8988T (cell line): ENCODE measurements around the gene EPS15.
"Not testable (repeated sequence)": the region's sequence is repeated elsewhere in the genome, so short reads cannot be mapped to it uniquely, and the experiment has no call there.

Source experiments
- DNase-seq: peaks from one replicate; pipeline ENCODE4 v3.0.0; 2011

EPS15 gene

DNA sequence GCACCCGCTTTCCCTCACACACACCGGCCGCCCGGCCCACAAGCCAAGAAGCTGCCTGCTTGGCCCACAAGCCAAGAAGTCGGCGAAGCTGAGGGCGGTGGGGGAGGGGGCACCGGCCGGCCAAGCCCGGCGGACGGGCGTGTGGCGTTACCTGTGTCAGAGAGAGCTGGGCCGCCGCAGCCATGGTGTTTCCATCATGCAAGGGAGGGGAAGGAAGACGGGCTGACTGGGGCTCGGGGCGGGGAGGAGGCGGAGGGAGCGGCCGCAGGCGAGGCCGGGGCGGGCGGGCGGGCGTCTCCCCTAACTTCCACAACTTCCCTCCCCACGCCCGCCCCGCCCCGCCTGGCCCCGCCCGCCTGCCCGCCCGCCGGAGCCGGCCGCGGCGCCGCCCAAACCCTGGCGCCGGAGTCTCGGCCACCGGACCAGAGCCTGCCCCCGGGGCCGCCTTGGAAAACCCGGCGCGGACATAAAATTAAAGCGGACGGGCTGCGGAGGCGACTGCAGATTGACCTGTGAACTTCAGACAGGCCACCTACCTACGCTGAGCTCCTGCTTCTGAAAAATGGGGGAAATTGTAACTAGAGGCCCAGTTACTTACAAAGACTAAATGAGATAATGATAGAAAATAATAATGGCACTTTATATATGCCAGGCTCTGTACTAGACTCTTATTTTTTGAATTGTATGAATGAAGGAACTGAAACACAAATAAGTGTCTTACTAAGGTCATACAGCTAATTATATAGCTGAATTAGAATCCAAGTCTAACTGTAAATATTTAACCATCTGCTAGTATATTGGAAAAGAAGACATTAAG lies at the start of gene EPS15:
Gene EPS15 (minus strand): TSS at position 219 of the 817 bp plus-strand sequence. CDS start 35 bp downstream, at position 184.
- DNase-seq = peak; percentile 74

DNA sequence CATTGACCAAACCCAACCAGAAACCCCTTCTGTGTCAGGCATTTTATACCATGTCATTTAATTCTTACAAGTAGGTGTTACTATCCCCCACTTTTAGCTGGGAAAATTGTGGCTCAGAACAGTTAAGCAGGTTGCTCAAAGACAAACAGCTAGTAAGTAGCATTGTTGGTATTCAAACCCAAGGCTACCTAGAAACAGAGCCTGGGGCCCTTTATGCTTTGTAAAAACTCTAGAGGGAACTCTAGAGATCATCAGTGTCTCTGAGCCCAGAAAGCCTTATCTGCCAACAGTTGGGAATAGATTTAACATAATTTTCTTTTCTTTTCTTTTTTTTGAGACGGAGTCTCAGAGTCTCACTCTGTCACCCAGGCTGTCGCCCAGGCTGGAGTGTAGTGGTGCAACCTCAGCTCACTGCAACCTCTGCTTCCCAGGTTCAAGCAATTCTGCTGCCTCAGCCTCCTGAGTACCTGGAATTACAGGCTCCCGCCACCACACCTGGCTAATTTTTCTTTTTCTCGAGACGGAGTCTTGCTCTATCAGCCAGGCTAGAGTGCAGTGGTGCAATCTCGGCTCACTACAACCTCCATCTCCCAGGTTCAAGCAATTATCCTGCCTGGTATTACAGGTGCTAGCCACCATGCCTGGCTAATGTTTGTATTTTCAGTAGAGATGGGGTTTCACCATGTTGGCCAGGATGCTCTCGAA lies 49.3 kb upstream of the EPS15 start:
- DNase-seq = no peak

DNA sequence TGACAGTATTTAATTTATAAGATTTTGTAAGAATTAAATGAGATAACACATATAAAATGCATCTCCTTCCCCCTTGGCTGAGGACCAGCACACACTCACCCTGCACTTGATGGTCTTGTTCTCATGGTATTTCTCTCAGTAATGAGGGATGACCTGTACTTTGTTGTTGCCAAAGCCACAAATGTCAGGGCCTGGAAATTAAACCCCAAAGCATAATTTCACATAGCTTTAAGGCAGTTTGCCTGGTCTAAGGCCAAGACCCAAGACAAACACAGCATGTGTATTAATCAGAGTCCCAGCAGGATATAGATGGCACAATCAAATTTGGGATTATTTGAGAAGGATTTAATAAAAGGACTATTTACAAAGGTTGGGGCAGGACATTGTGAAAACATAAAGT lies 48.6 kb upstream of the EPS15 start:
- DNase-seq = no peak

DNA sequence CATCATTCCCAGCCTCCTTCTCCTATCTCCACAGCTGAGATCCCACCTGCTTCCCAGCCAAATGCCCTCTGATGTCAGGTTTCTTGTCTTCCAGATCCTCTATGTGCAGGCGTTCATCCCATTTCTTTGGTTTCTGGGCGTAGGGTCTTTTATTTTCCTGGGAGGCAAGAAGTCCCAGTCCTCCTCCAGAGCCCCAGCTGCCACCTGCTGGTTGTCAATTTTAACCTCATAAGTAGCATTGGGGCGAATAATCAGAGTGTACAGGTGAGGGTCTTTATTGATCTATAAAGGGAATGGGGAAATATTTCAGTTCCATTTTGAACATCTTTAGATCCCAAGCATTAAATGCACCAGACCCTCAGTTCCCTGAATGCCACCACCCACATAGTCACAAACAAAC lies 47.2 kb upstream of the EPS15 start:
- no peak for DNase-seq

DNA sequence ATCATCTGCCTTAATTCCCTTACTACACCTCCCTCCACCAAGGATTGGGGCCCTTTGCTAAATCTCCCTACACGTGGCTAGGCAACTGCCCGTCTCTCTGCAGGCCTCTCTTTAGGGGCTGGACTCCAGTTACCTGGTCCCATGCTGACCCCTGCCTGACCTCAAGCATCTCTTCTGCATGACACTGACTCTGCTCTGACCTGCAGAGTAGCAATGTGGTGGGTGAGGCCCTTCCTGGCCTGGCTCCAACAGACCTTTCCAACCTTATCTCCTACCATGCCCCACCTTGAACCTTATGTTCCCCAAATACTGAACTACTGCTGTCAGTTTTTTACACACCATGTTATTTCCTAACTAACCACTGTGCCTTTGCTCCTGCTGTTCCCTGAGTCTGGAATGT lies 45.9 kb upstream of the EPS15 start:
- DNase-seq = no peak

DNA sequence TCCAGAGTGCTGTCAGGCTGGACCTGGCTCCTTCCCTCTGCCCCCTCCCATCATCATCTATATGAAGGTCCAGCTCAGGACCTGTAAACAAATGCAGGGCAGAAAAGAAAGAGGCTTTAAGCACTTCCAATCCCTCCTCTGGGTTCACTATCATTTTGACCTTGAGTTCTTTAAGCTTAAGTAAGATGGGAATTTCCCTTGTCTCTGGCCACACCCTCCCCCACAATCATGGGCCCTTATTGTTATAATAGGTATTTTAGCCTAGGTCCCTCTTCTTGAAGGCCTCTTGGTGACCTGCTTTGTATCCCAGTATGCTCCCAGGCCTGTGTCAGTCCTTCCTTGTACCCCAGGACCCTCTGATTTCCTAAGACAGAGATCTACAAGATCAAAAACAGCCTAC lies 45.1 kb upstream of the EPS15 start:
- no peak for DNase-seq

DNA sequence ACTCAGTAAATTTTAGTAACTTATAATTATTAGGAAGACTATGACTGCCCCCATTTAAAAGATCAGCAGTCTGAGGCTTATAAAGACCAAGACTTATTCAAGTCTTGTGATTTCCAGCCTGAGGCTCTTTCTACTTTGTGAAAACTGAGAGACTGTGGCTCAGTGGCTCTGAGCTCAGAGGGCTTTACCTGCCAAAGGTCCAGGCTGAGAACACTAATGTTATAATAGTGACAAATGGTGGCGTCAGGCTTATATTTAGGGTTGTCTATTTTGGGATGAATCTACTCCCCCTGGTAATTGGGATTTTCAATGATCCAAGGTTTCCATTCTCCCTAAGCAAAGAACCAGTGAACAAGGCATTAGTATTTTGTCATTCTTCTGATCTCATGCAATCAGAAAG lies 42.6 kb upstream of the EPS15 start:
- DNase-seq = no peak

DNA sequence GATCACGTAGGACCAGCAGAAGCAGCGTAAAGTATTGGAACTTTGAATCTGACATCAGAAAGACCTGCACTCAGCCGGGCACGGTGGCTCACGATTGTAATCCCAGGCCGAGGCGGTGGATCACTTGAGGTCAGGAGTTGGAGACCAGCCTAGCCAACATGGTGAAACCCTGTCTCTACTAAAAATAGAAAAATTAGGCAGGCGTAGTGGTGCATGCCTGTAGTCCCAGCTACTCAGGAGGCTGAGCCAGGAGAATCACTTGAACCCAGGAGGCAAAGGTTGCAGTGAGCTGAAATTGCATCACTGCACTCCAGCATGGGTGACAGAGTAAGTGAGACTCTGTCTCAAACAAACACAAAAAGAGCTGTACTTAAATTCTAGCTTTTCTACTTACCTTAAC lies 41.8 kb upstream of the EPS15 start:
- not testable (repeated sequence) for DNase-seq

DNA sequence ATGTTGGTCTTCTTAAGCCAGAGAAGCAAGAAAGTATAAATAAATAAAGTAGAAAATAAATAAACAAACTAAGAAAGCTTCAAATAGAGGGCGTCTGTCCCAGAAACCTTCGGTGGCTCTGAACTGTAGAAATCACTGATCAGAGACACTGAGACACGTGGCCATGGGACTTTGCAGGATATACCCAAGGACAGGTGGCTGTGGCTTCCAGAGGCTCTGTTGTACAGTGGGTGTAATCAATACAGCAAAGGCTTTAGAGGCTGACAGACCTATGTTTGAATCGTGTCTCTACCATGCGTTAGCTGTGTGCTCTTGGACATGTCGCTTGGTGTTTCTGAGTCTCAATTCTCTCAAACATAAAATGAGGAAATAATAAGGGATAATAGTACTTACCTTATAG lies 41.0 kb upstream of the EPS15 start:
- no peak for DNase-seq

DNA sequence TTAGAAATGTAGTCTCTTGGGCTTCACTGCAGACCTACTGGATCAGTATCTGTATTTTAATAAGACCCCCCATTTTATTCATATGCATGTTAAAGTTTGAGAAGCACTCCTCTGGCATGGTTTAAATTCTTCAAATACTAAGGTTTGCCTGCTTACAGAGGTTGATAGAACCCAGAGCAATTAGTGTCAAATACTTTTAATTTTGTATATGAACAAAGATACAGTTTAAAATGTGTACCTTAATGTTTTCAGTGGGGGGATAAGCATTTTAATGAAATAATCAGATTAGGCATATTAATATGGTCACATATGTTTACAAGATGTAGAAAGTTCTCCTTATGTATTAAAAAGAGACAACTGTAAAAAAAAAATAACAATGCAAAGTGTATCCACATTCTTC lies 40.4 kb upstream of the EPS15 start:
- DNase-seq = no peak

DNA sequence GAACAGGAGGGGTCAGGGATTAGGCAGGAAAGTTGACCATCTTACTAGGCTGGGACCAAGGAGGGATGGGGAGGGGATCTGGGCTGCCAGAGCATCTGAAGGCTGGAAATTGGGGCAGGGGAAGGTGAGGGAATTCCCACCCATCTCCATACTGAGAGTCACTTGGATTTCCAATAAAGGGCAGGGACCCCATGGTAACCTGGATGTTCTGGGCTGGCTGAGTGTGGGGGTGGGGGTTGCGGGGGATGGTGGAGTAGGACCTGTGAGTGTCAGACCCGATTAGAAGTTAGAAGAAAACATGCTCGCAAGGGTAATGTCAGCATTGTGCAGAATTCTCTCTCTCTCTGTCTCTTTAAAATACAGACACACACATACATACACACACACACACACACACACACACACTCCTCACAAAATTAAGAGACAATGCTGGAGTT lies 40.0 kb upstream of the EPS15 start:
- DNase-seq = no peak

DNA sequence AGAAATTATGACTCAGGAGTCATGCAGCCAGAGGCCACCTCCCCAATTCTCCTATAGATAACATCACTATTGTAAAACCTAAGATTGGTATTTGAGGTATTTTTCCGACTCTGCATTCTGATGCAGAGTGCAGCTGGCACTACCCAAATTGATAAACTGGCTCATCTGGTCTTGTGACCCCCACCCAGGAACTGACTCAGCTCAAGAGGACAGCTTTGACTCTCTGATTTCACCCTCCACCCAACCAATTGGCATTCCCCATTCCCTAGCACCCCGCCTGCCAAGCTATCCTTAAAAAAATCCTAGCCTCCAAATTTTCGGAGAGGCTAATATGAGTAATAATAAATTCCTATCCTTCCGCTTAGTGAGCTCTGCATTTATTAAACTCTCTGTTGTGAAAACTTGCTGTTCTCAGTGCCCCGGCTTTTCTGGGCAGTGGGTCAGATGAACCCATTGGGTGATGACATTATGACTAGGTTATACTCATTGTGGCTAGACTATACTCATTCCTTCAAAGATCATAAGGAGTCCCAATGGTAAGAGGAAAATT lies 39.4 kb upstream of the EPS15 start:
- no peak for DNase-seq

DNA sequence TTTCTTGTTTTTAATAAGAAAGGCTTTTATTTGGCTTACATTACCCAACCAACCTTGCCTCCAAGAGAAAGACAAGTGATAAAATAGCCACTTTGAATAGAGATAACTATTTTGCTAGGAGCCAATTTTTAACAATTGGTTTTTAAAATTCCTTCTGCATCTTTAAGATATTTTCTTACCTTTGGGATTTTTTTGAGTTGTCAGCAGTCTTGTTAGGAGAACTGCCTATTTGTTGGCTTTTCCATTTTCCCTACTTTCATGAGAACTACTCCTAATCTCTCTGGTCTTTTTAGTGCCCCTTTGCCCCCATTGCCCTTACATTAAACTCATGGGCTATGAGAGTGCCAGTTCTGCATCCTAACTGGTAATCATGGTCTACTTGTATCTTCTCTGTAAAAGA lies 38.1 kb upstream of the EPS15 start:
- DNase-seq = no peak

DNA sequence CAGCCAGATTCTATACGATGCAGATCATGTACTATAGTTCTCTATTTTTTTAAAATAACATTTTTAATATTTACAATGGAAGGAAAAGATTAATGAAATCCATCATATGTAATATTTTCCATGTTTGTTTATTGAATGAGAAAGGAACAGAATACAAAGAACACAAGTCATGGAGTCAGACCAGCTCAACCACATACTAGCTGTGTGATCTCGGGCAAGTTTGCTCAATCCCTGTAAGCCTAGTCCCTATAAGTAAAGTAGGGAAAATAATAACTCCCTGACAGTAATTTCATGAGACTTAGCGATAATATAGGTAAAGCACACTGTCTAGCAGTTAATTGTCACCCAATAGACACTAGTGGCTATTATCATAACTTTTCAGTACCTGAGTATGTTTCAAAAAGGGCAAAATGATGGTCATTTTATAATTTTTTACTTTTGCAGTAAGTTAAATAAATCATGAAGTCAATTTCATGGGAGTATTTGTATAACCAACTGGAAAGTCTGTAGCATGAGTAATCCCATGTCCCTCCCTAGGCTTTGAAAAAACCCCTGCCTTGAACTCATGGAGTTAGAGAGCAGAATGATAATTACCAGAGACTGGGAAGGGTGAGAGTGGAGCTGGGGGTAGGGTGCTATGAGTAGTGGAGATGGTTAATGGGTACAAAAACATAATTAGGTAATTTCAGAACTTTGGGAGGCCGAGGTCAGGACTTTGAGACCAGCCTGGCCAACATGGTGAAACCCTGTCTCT lies 37.0 kb upstream of the EPS15 start:
- no peak for DNase-seq

DNA sequence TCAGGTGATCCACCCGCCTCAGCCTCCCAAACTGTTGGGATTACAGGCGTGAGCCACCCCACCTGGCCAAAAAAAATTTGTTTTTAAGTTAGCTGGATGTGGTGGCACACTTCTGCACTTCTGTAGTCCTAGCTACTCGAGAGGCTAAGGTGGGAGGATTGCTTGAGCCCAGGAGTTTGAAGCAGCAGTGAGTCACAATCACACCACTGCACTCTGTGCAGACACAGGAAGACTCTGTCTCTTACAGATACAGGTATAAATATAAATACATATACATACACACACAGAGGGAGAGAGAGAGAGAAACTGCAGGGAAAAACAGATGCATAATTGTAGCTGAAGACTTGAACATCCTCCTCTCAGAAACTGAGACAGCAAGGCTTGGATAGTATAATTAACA lies 34.8 kb upstream of the EPS15 start:
- DNase-seq = no peak

DNA sequence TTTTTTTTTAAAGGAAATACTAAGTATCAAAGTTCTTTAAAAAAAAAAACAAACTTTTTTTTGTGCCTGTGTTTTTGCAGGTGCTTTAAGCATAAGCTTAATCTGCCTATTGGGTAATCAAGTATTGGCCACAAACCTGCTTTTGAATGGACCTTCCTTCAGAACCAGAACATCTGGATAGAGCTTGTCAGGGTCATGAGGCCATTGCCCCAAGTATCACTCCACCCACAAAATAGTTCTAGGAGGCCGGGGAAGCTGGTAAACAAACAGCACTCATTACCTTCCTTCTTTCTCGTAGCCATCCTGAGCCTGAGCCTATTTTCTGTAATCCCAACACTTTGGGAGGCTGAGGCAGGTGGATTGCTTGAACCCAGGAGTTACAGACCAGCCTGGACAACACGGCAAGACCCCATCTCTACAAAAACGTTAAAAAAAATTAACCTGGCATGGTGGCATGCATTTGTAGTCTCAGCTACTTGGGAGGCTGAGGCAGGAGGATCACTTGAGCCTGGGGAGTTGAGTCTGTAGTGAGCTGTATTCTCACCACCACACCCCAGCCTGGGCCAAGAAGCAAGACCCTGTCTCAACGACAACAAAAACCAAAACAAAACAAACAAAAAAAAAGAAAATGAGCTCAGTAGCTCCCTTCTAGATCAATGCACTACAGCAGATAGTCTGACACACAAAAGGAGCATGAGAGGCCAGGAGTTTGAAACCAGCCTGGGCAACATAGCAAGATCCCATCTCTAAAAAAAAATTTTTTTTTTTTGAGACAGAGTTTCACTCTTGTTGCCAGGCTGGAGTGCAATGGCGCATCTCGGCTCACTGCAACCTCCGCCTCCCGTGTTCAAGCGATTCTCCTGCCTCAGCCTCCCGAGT lies 34.1 kb upstream of the EPS15 start:
- DNase-seq = no peak

DNA sequence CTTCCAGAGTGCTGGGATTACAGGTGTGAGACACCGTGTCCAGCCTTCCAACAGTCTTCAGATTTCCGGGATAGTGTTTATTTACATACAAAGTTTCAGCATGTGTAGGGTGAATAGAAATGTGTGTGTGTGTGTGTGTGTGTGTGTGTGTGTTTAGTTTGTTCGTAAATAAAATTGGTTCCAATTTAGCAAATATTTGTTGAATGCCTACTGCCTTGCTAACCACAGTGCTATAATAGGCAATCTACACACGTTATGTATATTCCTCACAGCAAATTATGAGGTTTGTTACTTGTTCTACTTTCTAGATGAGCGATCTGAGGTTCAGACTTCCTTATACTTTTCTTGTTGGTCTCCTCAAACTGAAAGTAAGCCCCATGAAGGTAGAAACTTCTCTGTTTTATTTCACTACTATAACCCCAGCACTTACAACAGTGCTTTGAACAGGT lies 32.8 kb upstream of the EPS15 start:
- no peak for DNase-seq

DNA sequence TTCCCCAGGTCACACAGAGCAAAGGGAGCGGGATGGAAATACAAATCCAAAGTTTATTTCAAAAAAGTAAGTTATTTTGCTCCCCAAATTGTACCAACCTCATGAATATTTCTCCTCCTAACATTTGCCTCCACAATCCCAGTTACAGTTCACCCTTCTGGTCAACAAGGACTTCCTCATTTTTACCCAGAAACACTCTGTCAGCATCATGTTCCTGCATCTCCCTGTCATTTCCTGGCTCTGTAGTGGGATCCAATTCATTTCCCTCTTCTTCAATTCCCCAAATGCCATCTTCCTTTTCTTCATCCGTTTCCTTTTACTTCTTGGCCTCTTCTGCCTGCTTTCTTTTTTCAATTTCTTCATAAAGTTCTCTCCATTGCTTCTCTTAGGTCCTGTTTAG lies 32.0 kb upstream of the EPS15 start:
- DNase-seq = no peak

DNA sequence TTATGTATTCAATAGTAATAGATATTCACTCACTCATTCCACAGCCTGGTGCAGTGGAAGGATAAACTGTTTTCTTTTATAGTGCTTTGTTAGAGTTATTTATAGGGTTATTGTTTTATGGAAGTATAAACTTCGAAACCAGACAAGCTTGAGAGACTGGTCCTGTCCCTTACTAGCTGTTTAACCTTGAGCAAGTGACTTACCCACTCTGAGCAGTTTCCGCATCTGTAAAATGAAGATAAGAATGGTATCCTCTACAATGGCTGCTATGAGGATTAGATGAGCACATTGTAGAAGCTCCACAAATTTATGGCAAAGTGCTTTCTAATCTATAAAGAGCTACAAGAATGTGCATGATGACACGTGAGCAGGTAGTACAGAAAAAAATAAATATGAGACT lies 30.8 kb upstream of the EPS15 start:
- no peak for DNase-seq

DNA sequence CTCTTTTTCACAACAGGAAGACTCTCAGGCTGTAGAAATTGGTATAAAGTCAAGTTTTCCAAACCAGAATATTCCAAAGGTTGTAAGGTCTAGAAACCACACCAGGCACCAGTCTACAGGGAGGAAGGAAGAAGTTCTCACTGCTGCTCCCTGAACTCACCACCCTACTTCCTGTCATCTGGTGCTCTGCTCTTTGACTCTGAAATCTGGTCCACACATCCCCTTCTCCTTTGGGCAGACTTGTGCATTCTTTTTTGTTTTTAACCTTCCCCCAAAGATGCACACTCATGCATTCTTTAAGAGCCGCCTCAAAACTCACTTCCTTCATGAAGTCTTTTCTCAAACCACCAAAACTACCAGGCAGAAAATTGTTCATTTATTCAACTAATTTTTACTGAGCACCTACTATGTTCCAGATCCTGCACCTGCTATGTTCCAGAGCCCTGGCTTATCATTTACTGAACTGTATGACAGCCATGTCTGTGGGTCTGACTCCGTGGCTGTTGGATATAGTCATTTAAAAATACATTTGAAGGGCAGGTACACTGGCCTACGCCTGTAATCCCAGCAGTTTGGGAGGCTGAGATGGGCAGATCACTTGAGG lies 30.1 kb upstream of the EPS15 start:
- no peak for DNase-seq

DNA sequence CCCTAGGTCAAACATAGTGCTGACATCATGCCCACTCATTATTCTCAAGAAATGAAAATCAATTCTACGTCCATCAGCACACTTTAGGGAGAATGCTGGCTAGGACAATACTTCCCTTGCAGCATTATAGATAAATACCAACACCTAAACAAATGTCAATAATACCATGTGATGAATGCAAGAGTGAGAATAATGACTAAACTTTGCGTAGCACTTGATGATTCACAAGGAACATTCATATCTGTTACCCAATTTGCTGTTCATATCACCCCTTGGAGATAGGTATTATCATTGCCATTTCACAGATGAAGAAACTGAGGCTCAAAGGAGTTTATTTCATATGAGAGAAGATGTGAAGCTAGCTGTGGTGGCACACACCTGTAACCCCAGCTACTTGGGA lies 24.8 kb upstream of the EPS15 start:
- no peak for DNase-seq
